GM23248 (cell line): Measurements from ENCODE around the gene CCDC69.

Source experiments
- EZH2 ChIP-seq: fragments of 200-600 bp; sonication (generic); IDR thresholded peaks from 2 replicates; pipeline ENCODE4 v1.6.1; 2018; ENCODE audit warnings: antibody characterized with exemption, mild to moderate bottlenecking; ENCODE audit not compliant: insufficient read depth, poor library complexity, severe bottlenecking
- EZH2phosphoT487 ChIP-seq: fragments of 200-600 bp; sonication (generic); IDR thresholded peaks from 2 replicates; pipeline ENCODE4 v1.6.1; 2018; ENCODE audit warnings: antibody characterized with exemption, moderate library complexity, mild to moderate bottlenecking, low read depth; ENCODE audit not compliant: insufficient read depth

DNA sequence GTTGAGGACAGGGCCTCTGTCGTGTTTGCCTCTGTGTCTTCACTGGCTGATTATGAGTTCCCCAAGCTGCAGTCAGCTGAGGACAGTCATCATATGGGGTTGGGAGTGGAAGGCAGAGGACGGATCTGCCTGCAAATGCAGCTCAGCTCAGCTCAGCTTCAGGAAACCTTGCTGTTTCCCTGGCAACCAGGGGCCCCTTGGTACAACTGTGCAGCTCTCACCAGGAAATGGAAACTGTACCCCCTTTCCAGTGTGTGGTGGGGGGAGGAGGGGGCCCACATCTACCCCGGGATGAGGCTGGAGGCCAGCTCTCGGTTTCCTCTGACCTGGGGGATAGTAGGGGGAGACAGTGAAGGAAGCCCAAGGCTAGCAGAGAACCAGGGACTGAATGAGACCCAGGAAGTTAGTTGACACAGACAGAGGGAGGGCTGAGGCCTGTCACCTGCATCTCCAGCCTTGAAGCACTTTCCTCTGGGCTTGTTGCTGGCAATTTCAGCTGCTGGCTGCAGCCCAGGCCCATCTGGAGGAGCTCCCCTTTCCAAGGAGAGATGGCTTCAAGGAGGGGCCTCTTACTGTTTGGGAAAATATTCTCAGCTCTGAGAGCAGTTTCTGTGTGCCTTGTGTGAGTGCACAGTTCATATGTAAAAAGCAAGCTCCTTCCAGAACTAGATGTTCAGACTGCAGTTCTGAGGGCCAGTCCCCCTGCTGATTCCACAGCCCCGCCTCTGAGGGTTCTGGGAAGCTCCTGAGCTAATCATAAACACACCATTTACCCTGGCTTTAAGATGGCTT, 73.2 kb downstream of the CCDC69 start:
- no peak for TF ChIP-seq EZH2
- TF ChIP-seq EZH2phosphoT487: no peak
